Right renal pelvis (tissue), 4 donors: ENCODE results near the gene SIRPA. TPM values are rescaled to one million over a fixed set of nuclear protein-coding genes. Genes with fewer than 3 reads are reported as not detected.
"Not testable (repeated sequence)": the region's sequence is repeated elsewhere in the genome, so short reads cannot be mapped to it uniquely, and the experiment has no call there.

Source experiments
- DNase-seq, 4 donors: peaks; one replicate each; pipeline ENCODE4 v3.0.0-alpha.2; 2013; ENCODE audit warnings: low read depth in 4 of 4, low spot score in 3 of 4, missing footprints in 1 of 4
- polyA plus RNA-seq, 4 donors: library from polyadenylated mRNA; unstranded; fragments of 120-200 nt; gene quantifications; one replicate each; pipeline ENCODE4 v1.2.1, GENCODE V29; 2013; ENCODE audit not compliant: insufficient read length in 4 of 4

SIRPA gene
- polyA plus RNA-seq, 4 donors = 29.0 to 32.5 (median 29.9) TPM

DNA sequence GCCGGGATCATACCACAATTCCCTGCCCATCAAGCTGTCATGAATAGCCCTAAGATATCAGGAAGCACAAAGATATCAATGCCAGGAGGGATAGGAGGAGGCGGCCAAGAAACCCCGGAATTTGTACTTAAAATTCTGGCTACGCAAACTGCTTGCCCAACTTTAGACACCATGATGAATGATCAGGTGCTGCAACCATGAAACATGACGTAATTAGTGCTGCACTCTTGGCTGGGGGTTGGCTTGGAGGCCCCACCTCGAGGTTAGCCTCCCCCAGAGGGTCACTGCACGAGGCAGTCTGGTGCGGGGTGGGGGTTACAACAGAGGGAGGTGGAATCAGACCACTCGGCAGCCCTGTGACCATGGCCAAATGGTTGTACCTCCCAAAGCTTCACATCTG lies 8.9 kb downstream of the SIRPA start:
- DNase-seq = no peak

DNA sequence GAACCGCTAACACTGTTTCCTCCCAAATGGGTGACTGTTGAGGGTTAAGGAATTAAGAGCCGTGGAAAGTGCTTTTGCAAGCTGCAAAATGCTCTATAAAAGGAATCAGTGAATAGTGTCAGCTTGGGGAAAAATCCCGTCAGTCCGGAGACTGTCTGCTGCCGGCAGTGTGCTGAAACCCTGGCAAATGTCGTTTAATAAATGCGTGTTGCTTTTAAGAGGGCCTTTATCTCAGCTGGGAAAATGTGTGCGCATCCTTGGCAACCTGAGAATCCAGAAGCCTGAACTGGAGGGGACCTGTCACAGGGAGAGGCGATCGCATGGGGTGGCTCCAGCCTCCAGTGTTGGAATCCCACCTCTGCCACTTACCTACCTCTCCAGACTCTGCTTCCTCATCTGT lies 9.8 kb downstream of the SIRPA start:
- DNase-seq = no peak

DNA sequence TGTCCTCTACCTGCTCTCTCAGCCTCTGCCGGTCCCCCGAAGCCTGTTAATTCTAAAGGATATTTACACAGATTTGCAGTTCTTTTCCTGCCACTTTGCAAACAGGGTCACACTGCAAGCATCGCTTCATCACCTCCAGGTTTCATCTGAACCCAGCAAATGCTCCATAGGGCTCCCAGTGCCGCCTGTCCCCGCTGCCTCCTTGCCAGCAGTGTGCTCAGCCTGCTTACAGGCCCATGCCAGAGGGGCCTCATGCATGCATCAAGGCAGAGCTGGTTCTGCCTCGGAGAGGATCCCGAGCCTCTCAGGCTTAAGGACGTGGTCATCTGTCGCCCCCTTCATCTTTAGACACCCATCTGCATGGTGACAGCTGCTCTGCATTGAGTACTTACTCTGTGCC lies 10.5 kb downstream of the SIRPA start:
- no peak for DNase-seq

DNA sequence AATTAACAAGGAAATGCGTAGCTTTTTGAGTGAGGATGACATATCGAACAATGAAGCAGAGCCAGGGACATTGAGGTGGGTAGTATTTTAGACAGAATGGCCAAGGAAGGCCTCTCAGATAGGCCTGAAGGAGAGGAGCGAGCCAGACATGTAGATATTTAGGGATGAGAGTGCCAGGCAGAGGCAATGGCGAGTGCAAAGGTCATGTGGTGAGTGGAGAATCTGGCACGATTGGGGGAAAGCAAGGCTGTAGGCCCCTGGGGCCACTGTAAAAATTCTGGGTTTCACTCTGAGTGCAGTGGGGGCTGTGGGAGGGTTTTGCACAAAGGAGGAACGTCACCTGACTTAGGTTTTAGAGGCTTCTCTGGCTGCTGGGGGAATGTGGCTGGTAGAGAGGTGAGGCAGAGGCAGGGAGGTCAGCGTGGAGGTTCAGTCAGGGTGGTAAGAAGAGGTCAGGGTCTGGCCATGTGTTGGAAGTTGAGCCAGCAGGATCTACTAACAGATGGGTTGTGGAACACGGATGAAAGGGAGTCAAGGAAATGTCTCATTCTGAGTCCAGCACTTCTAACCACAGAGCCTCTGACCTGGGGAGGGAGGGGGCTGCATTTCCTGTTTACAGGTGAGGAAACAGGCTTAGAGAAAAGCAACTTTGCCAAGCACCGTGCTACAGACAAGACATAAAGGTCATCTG lies 11.3 kb downstream of the SIRPA start:
- DNase-seq = no peak

DNA sequence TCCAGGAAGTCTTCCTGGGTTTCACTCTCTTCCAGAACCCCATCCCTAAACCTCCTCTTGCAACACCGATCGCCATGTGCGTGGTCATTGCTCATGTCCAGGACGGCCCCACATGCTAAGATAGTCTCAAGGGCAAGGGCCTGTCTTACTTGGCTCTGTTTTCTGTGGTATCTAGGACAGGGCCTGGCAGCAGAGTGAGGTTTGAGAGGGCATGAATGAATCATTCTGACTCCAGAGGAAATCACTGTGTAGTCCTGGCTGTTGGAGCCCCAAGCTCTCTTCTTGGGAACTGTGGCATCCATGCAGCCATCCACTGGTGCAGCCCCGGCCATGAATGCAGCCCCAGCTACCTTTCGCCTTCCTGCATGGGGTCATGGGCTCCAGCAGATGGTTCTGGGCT lies 12.4 kb downstream of the SIRPA start:
- DNase-seq = no peak

DNA sequence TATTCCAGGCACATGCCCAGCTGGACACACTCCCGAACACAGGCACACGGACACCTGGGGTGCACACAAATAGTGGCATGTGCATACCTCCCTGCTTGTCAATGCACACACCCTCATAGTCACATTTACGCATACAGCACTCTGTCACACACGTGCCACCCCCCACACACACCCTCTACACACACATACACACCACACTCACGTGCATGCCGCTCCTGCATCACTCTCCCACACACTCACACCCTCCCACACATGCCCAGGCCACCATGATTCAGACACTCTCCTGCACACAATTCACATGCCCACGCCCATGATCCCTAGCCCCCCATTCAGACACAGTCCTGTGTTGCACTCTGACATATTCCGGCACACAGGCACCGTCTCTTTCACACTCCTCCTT lies 13.0 kb downstream of the SIRPA start:
- DNase-seq = no peak

DNA sequence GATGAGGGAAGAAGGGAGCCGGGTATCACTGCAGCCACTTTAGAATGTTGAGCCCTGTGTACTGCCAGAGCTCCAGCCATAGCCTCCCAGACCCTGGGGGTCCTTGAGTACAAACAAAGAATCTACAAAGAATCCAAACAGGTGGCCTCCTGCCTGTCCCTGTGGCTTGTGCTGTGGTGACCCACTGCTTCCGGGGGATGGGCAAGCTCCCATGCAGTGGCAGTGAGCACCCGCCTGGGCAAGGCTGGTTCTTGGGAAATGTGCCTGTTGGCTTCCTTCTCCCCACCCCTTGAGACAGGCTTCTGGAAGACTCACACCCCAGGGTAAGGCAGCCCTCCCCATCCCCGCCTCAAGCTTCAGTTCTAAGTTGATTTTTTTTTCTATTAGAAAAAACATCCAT lies 13.9 kb downstream of the SIRPA start:
- no peak for DNase-seq

DNA sequence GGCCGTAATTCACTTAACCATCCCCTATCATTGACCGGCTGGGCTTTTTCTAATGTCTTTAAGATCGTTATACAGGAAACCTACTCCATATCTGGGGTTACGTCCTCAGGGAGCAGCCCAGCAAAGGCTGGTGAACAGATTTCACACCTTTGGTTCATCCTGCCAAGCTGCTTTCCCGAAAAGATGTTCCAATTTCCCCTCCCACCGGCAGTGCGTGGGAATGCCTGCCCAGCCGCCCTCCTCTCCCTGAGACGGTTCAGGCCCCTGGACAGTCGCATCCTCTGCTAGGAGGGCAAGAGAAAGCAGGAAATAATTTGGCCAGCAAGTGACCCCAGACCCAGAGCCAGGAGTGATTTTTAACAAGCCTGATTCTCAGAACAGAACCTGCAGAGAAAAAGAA lies 16.3 kb downstream of the SIRPA start:
- DNase-seq = no peak

DNA sequence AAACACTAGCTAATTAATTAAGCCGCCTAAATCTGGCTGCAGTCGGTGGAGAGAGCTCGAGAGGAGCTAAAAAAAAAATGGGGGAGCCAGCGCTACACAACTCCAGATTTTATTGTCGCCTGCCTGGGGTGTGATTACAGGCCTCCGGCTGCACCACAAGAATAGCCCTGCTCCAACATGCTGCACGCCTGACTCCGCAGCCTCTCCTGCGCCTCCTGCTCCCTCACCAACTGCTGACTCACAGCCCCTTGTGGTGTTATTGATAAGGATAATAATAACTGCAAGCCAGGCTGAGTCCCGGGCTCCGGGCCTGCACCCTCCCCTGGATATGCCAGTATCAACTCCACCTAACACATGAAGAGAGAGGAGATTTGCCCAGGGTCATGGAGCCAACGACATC lies 16.8 kb downstream of the SIRPA start:
- no peak for DNase-seq

DNA sequence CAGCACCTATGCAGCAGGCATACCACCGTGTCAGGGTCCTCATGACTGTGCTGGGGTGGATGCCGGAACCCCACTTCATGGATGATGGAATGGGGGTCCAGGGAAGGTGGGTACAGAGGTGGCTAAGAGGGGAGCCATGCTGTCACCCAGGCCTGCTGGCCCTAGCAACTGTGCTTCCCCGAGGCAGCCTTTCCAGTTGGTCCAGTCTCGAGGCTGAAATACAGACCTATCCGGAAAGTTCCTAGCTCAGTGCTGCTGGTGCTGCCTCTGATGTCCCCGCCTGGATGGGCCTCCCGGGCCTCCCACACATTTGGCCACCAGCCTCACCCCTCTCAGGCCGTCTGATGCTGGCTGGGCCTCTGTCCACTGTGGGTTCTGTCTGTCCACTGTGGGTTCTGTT lies 17.4 kb downstream of the SIRPA start:
- DNase-seq = no peak

DNA sequence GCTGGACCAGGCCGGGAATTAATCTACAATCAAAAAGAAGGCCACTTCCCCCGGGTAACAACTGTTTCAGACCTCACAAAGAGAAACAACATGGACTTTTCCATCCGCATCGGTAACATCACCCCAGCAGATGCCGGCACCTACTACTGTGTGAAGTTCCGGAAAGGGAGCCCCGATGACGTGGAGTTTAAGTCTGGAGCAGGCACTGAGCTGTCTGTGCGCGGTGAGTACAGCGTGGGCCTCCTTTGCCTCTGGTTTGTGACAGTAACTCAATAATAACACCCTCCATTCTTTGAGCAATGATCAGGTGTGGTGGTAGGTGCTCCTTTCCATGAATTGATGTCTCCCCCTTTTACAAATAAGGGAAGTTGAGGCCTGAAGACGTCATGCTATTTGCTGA lies 20.0 kb downstream of the SIRPA start:
- not testable (repeated sequence) for DNase-seq

DNA sequence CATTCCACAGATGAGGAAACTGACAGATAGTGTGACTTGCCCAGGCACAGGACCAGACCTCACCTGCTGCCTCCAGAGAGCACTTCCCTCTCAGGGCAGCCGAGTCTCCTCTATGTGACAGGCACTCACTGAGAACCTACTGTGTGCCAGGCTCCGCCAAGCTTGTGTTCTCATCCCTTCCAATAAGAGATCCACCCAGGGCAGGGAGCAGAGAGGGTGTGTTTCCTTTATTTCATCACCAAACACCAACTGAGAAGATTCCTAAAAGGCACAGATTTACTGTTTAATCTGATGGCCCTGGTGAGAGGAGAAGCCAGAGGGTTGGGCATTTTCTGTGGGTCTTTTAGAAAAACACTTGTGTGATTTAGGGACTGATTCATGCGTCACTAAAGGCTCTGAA lies 20.5 kb downstream of the SIRPA start:
- no peak for DNase-seq

DNA sequence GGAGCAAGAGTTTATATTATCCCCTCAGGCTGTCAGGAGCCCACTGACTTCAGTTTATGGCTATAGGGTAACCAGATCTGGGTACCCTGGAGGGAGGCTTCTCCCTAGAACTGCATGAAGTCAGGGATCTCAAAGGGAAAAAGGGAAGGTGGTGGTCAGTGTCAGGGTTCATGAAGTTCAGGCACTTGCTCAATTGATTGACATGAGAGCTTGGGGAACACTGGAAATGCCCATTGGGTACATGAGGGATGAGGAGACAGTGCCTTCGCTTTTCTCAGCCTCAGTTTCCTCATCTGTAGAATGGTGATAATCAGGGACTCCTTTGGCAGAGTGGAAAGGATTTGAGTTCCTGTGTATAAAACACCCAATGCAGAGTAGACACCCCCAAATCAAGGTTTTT lies 22.6 kb downstream of the SIRPA start:
- DNase-seq = no peak

DNA sequence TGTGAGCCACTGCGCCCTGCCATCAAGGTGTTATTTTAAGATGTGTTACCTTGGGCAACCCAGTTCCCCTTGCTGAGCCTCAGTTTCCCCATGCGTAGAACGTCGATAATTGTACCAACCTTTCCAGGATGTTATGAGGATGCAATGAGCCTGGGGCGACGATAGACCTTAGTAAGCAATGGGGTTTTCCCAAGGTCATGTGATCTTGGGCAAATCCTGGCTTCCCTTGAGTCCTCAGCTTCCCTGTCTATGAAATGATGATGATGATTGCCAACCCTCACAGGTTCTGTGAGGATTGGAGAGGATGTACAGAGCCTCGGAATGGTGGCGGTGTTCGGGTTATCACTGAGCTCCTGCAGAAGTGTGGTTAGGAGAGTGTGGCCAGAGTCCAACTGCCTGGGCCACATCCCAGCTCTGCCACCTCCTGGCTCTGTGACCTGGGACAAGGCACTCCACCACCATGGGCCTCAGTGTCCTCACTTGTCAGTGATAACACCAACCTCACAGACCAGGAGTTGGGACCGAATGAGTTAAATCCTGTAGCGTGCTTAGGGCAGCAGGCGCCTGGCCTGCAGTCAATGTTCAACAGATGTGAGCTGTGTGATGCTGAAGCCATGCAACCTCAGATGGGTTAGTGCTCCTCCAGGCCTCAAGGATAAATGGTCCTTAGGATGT lies 23.4 kb downstream of the SIRPA start:
- no peak for DNase-seq

DNA sequence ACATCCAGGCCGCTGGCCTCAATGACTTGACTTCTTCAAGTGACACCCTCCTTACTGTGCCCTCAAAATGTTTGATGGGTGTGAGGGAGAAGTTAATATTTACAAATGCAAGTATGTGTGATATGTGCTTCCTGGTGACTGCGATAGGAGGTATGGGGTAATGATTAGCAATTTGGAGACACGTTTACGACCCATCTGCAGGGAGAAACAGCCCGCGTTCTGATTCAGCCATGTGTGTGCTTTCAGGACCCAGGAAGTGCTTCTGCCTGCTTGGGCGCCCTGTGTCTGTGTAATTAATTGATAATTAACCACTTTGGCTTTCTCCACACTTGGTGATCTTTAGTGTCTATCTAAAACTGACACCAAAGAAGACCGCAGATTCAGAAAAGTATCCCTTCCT lies 25.0 kb downstream of the SIRPA start:
- DNase-seq = no peak

DNA sequence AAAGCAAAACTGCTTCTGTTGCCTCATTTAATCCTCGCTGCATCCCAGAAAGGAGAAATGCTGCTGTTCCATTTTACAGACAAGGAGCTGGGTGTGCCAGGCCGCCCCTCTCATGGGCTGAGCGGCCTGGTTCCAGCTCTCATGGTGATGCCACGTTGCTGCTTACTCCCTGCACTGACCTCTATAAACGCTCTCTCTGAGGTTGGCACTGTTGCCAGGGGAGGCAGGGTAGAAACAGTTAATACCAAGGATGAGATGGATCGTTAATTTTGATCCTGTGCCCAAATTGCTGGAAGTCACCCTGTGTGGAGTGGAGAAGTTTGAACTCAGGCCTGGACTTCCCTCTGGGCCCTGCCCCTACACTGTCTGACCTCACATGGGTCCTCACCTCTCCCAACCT lies 25.6 kb downstream of the SIRPA start:
- no peak for DNase-seq

DNA sequence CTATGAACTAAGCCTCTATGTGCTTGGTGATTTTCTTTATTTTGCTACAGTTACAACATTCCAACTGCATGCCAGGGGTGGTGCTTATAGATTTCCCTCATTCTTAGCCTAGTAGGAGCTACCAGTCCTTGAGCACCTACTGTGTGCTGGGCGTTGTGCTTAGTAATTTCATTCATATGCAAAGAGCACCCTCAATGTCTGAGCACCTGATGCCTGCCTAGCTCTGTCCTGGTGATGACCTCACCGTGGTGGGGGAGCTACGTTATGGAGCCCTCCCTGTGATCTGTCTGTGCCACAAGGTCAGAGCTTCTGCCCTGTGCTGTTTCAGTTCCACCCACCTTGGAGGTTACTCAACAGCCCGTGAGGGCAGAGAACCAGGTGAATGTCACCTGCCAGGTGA lies 26.8 kb downstream of the SIRPA start:
- DNase-seq = not testable (repeated sequence)

DNA sequence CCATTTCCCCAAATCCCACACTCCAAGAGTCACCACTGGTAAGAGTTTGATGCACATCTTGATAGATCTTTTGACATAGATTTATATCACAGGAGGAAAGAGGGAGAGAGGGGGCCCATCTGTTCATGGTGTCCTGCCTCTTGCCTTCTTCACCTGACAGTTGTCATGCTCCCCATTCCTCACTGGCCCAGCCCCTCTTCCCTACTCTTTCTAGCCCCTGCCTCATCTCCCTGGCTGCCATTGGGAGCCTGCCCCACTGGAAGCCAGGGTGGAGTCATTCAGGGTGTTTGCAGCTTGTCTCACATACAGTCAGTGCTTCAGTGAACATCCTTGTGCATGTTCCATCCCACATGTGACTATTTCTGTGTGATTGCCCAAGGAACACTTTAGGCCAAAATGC lies 27.6 kb downstream of the SIRPA start:
- no peak for DNase-seq

DNA sequence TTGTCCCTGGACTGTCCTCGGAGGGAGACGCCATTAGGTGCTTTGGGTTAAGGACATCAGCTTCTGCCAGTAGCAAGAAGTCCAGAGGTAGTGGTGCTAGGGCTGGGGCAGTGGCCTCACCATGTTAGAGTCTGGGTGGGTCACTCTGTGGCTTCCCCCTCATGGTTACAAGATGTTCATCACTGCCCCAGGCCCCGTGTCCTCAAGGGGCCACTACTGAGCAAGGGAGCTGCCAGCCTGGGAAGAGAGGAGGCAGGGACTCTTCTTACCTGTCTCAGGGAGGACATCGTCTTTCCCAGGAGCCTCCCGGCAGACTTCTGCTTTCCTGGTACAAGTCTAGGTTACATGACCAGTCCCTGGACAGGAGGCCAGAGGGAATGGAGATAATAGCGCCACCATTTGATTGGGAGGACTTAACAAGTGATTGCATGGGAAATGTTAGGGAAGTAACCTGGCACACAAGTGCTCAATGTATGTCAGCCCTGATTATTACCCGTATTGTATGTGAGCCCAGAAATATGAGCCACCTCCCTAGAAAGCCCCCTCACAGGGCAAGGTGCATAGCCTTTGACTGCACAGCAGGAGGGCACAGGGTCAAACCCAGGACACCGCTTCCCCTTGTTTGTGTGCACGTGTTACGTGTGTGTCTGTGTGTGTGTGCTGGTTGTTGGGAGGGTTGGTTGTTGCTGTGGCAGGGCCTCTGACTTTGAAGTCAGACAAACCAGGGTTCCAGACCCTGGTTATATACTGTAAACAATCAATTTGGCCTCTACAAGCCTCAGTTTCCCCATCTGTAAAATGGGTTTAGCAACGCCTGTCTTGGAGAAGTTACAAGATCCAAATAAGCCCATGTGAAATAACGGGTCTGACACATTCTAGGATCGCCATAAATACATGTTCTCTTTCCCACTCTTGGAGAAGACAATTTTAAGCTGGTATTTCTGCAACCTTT lies 30.0 kb downstream of the SIRPA start:
- DNase-seq = no peak

DNA sequence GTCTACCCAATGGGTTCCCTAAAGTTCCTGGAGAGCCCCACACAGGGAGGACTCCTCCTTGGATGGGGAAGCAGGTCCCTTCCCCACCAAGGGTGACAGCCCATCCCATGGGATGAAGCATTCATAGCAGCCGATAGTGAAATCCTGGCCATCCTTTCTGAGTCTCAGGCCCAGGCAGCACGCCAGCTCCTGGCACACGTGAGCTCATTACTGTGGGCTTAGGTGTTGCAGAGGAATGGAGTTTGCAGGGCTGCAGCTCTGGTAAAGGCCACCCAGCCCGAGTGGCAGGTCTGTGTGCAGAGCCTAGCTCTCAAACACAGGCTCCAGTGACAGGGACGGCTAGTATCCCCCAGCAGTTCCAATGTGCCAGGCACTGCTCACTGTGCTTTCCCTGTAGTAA lies 31.0 kb downstream of the SIRPA start:
- DNase-seq = no peak

DNA sequence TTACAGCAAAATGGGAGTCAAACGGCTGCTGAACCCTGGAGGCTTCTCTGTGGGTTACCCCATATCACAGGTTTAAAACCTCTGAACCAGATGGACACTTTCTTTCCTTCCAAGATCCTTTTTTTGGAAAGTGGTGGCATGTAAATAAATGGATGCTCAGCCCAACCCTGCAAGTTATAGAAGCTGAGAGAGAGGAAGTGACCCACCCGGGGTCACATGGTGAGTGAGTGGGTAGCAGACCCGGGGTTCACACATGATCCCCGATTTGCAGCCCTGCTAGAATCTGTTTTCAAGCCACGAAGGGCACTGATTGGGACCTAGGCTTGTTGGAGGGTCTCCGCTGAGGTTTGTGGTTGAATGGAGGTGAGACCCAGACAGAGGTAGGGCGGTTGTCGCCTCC lies 32.0 kb downstream of the SIRPA start:
- no peak for DNase-seq

DNA sequence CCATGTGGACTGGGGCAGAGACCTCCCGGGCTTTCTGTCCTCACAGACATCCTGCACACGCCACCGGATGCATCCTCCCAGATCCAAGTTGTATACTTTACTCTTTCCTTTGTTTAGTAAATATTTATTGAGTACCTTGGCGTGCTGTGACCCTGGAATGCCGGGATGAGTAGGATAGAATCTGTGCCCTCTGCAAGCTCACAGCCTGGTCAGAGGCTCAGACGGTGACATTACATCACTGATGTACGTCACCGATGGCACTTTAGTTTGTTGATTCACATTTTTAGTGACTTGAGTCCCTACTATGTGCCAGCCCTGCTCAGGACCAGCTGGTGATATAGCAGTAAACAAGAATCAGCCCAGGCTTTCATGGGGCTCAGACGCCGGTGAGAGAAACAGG lies 32.9 kb downstream of the SIRPA start:
- no peak for DNase-seq
